Superior temporal gyrus (tissue), 1 donor: ENCODE data around the gene AEBP2.

Source experiments
- DNase-seq: peaks from one replicate; pipeline ENCODE4 v3.0.0-alpha.2; 2016; ENCODE audit errors: extremely low spot score

AEBP2 gene

GRCh38 chr12:19553175-19553574 is 113.9 kb downstream of the AEBP2 start:
- DNase-seq, result no peak

DNA sequence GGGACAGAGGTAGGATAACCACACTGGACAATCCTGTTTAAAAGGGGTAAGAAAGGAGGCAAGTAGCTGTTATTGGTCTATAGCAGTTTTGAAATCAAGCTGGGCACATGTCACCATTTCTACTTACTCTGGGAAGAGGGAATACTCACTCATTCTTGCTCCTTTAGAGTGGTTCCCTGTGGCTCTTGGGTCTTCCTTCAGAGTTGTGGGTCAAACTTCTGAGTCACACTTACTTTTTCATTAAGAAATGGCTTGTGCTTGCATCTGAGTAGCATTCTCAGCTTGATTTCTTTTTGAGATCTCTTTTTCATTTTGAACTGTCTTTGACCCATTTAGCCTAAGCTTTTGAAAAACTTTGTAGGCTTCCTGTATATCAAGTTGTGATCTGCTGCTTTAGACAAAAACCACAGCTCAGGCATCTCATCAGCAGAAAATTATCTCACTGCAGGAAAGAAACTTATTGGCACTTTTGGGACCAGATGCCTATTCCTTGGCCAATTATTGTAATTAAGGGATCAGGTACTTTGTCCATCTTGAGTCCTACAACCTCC is 122.2 kb downstream of the AEBP2 start:
- DNase-seq, result no peak
